Measurements from ENCODE around the gene KRT80.

Gene KRT80

DNA sequence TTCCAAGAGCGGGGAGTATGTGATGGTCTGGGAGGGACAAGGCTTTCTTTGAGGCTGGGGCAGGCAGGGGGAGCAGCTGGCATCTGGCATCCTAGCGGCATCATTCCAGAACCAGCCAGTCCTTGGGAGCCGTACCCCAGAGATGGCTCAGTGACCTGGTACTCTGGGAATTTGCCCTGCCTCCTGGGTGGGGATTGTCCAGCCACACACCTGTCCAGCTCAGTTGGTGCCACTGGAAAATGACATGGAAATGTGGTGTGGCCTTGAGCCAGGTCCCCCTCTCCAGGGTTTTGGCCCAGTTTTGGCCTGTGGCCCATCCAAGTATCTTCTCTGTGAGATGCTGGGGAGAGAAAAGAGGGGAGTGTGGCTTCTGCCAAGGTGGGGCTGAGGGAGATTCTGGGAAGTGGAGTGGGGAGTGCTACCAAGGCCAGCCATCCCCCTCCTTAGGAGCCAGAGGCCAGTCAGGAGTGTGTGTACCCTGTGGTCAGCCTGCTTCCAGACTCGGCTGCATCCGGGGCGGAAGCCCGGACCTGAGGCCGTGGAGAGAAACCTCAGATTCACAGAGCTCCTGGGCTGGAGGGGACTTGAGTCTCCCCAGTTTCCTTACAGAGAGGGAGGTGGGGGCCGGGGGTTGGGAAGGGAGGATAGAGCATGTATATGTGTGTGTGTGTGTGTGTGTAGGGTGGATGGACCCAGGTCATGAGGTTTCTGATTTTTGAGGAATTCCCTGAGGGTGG lies 14.7 kb upstream of the KRT80 start:
- no peak for DNase-seq (ENCODE audit: low read depth)
- no peak overlapping the region for H3K4me3 ChIP-seq (ENCODE audit: low read depth, low read length)
- TF ChIP-seq, protein P1, sequence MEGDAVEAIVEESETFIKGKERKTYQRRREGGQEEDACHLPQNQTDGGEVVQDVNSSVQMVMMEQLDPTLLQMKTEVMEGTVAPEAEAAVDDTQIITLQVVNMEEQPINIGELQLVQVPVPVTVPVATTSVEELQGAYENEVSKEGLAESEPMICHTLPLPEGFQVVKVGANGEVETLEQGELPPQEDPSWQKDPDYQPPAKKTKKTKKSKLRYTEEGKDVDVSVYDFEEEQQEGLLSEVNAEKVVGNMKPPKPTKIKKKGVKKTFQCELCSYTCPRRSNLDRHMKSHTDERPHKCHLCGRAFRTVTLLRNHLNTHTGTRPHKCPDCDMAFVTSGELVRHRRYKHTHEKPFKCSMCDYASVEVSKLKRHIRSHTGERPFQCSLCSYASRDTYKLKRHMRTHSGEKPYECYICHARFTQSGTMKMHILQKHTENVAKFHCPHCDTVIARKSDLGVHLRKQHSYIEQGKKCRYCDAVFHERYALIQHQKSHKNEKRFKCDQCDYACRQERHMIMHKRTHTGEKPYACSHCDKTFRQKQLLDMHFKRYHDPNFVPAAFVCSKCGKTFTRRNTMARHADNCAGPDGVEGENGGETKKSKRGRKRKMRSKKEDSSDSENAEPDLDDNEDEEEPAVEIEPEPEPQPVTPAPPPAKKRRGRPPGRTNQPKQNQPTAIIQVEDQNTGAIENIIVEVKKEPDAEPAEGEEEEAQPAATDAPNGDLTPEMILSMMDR (IDR thresholded peaks at IDR 0.05; ENCODE audit: control insufficient read depth, extremely low read depth, insufficient read depth), result no peak

DNA sequence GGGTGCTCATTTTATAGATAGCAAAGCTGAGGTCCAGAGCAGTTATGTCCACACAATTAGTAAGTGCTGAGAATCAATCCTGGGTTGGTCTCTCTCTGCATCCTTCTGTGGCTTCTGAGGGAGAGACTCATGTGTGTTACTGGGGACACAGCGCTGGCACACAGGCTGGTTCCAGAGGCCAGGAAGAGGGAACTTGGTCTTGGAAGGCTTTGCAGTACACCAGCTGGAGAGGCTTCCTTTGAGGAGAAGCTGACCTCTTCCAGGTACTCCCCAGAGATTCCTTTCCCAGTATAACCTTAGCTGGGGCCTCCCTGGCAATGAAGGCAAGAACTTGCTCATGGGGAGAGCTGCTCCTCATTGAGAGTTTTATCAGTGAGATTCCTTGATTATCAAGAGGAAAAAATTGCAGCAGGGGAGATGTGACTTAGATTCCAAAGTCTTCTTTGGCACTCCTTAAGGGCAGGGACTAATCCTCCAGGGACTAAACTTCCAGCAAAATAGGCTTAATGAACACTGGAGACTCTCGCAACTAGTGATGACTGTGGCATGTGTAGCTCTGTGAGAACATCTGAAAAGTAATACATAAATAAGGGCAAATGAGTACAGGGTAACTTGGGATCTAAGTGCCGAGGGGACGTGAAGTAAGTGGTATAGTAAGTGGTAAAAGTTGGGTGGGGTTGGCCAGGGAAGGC lies 13.9 kb upstream of the KRT80 start:
- DNase-seq (ENCODE audit: low read depth), result no peak
- no peak overlapping the region for H3K4me3 ChIP-seq (ENCODE audit: low read depth, low read length)
- TF ChIP-seq, protein P1 (IDR thresholded peaks at IDR 0.05; ENCODE audit: control insufficient read depth, extremely low read depth, insufficient read depth), result no peak

GRCh38 chr12:52204931-52205505 lies 13.2 kb upstream of the KRT80 start:
- TF ChIP-seq, protein P1 (IDR thresholded peaks at IDR 0.05; ENCODE audit: control insufficient read depth, extremely low read depth, insufficient read depth), result no peak
- H3K4me3 ChIP-seq (ENCODE audit: low read depth, low read length), result no peak overlapping the region
- no peak for DNase-seq (ENCODE audit: low read depth)

GRCh38 chr12:52204095-52204930 lies 12.5 kb upstream of the KRT80 start:
- TF ChIP-seq, protein P1 (IDR thresholded peaks at IDR 0.05; ENCODE audit: control insufficient read depth, extremely low read depth, insufficient read depth), result no peak

DNA sequence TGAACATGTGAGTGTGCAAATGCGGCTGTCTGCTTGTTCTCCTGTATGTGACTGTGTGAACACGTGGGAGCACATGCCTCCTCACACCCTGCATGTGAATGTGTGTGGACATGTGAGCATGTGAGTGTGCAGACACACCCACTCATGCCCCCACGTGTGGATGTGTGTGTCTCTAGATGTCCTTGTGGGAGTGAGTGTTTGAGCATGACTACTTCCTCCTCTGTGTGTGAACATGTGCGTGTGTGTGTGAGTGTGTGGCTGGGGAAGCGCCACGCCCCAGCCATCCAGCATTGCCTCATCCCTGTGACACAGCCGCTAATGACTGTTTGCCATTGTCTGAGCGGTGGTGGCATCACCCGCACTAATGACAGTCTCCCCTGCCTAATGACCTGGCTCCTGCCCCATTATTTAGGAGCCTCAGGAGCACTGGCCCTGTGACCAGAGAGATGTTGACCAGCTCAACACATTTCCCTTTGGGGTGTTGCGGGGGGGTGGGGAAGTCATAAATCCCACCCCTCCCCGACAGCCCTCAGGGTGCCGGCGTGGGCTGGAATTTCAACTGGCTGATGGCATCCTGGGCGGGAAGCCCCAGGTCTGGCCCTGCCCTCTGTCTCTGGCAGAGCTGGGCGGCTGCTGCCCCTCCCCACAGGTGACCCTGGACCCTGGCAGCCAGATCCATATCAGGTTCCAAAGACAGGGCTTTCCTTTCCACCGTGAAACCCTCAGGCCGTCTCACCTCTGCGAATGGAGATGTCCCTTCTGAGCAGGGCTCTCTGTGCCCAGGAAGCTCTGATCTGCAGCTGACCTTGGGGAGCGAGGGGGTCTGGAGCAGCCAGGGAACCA lies 11.5 kb upstream of the KRT80 start:
- H3K4me3 ChIP-seq (ENCODE audit: low read depth, low read length), result no peak overlapping the region
- TF ChIP-seq, protein P1 (IDR thresholded peaks at IDR 0.05; ENCODE audit: control insufficient read depth, extremely low read depth, insufficient read depth), result no peak
- DNase-seq (ENCODE audit: low read depth), result no peak

More at GRCh38 chr12:52204095-52204930, 12.5 kb upstream of the KRT80 start:
- no peak overlapping the region for H3K4me3 ChIP-seq (ENCODE audit: low read depth, low read length)
- no peak for DNase-seq (ENCODE audit: low read depth)

Measured in LNCaP clone FGC (cell line).